Keratinocyte (primary cell): ENCODE measurements around the gene MYO19. TPM values are rescaled to one million over a fixed set of nuclear protein-coding genes. Genes with fewer than 3 reads are reported as not detected.

ENCODE experiments used
- DNase-seq: peaks from one replicate; pipeline ENCODE4 v3.0.0-alpha.2; 2011; ENCODE audit warnings: low read depth, missing footprints, low spot score
- FAIRE-seq: peaks from 2 replicates; lab custom pipeline; 2011; peaks lifted over from hg19 to GRCh38; lab: Jason Lieb, UNC
- H2AFZ ChIP-seq: 2 replicates; pipeline ENCODE4 v1.6.0; 2012; ENCODE audit warnings: low read length, control low read depth, inconsistent platforms; ENCODE audit not compliant: control insufficient read depth
- H3K27ac ChIP-seq: 2 replicates; pipeline ENCODE4 v1.5.1; 2011; ENCODE audit warnings: low read length; ENCODE audit not compliant: control insufficient read depth, insufficient read depth
- H3K27me3 ChIP-seq: 3 replicates; pipeline ENCODE4 v1.6.0; 2011; ENCODE audit warnings: low read length; ENCODE audit not compliant: control insufficient read depth, insufficient read depth; ENCODE audit errors: extremely low read depth
- H3K36me3 ChIP-seq, 2 experiments: 2 replicates in 1 of 2; 3 replicates in 1 of 2; pipeline ENCODE4 v1.5.1; 2011; ENCODE audit warnings: low read length in 2 of 2, mild to moderate bottlenecking in 1 of 2; ENCODE audit not compliant: control insufficient read depth in 2 of 2, insufficient read depth in 2 of 2; ENCODE audit errors: extremely low read depth in 1 of 2
- H3K4me1 ChIP-seq: 3 replicates; pipeline ENCODE4 v1.5.1; 2011; ENCODE audit warnings: low read length; ENCODE audit not compliant: control insufficient read depth, insufficient read depth; ENCODE audit errors: extremely low read depth
- H3K4me2 ChIP-seq: 3 replicates; pipeline ENCODE4 v1.6.0; 2011; ENCODE audit warnings: low read depth, low read length; ENCODE audit not compliant: control insufficient read depth, insufficient read depth; ENCODE audit errors: extremely low read depth
- H3K4me3 ChIP-seq, 3 experiments: fragments of 200-600 bp in 1 of 3; sonication (generic) in 1 of 3; 2 replicates in 2 of 3; 3 replicates in 1 of 3; pipeline ENCODE4 v1.5.1; 2011 to 2016; ENCODE audit warnings: low read length in 3 of 3, mild to moderate bottlenecking in 3 of 3, control low read depth in 2 of 3, inconsistent platforms in 1 of 3, low read depth in 1 of 3, mixed read lengths in 1 of 3, mixed run types in 1 of 3, moderate library complexity in 1 of 3; ENCODE audit not compliant: control insufficient read depth in 2 of 3, insufficient read depth in 2 of 3; ENCODE audit errors: extremely low read depth in 1 of 3
- H3K79me2 ChIP-seq: 2 replicates; pipeline ENCODE4 v1.6.0; 2012; ENCODE audit warnings: low read length; ENCODE audit not compliant: control insufficient read depth, insufficient read depth
- H3K9ac ChIP-seq: 3 replicates; pipeline ENCODE4 v1.6.0; 2011; ENCODE audit warnings: low read length; ENCODE audit not compliant: control insufficient read depth, insufficient read depth; ENCODE audit errors: extremely low read depth
- H3K9me1 ChIP-seq: 3 replicates; pipeline ENCODE4 v1.6.0; 2011; ENCODE audit warnings: low read length; ENCODE audit not compliant: control insufficient read depth, insufficient read depth; ENCODE audit errors: extremely low read depth
- H3K9me3 ChIP-seq: 2 replicates; pipeline ENCODE4 v1.5.1; 2012; ENCODE audit warnings: low read depth, low read length; ENCODE audit not compliant: control insufficient read depth
- H4K20me1 ChIP-seq: 3 replicates; pipeline ENCODE4 v1.6.0; 2011; ENCODE audit warnings: low read length; ENCODE audit not compliant: control insufficient read depth, insufficient read depth; ENCODE audit errors: extremely low read depth
- CTCF ChIP-seq, 3 experiments: IDR thresholded peaks in 1 of 3; conservative IDR thresholded peaks in 1 of 3; optimal IDR thresholded peaks in 1 of 3; 2 replicates in 2 of 3; 3 replicates in 1 of 3; pipeline versions ENCODE3 to v1.5.1; 2011; ENCODE audit warnings: low read length in 3 of 3, mild to moderate bottlenecking in 3 of 3, moderate library complexity in 2 of 3, control low read depth in 1 of 3, inconsistent platforms in 1 of 3; ENCODE audit not compliant: insufficient read depth in 2 of 3; ENCODE audit errors: extremely low read depth in 1 of 3
- EZH2 ChIP-seq: IDR thresholded peaks from one replicate; pipeline ENCODE4 v1.6.1; 2012; ENCODE audit warnings: inconsistent platforms, mild to moderate bottlenecking, low read length, moderate library complexity
- dilution Hi-C: fragments of 300-500 bp; cut with MboI; formaldehyde crosslinking; loops from one replicate; pipeline ENCODE4 v1.7.0; 2020; ENCODE audit warnings: low sequenced_read_pairs; ENCODE audit not compliant: extremely low pct_ligation_motif_present
- polyA plus RNA-seq, 5 experiments: library from polyadenylated mRNA; depleted of rRNA in 3 of 5; stranded (reverse) in 3 of 5; stranded (forward) in 1 of 5; unstranded in 1 of 5; fragments of >200 nt; gene quantifications; 1 replicate in 1 of 5; 2 replicates in 3 of 5; 3 replicates in 1 of 5; pipeline versions ENCODE4 v1.2.1 to v1.2.3, GENCODE V29; 2011 to 2012; ENCODE audit warnings: missing spikeins in 2 of 5, low read depth in 1 of 5, low replicate concordance in 1 of 5

Gene MYO19
- polyA plus RNA-seq, 1 donor (not counting 4 experiments of a cell fraction or from before 2014, with no cell fraction given), result 47.9 TPM

- Histone ChIP-seq H3K79me2 (no peaks in the 10 kb centered on the region), H3K9me3 (no peaks in the 10 kb centered on the region), H3K4me1 (no peaks in the 10 kb centered on the region), H3K36me3 (peaks cover 25 to 63% of the 10 kb centered on the region in 2 experiments), H3K4me2 (no peak overlapping the region), H3K27me3 (no peaks in the 10 kb centered on the region), H3K27ac (no peak overlapping the region), H2AFZ (no peak overlapping the region), H4K20me1 (no peaks in the 10 kb centered on the region), H3K9ac (no peak overlapping the region), H3K9me1 (no peaks in the 10 kb centered on the region), H3K4me3 (no peak overlapping the region)
- no peak for FAIRE-seq
- TF ChIP-seq CTCF (optimal IDR thresholded peaks at IDR 0.05 in 1 of 3, IDR thresholded peaks at IDR 0.05 in 1 of 3, conservative IDR thresholded peaks at IDR 0.05 in 1 of 3; ENCODE audit: extremely low read depth in 1 of 3, insufficient read depth in 2 of 3, low read length in 3 of 3), result no peak
- no peak for TF ChIP-seq EZH2
- no peak for DNase-seq
- dilution Hi-C loops, result no loop called here
Observed at GRCh38 chr17:36498560-36499300, 35.9 kb downstream of the MYO19 start.

GRCh38 chr17:36498155-36498554, 36.5 kb downstream of the MYO19 start:
- H3K9ac ChIP-seq, result no peak overlapping the region
- H3K36me3 ChIP-seq, result peaks cover 24 to 58% of the 10 kb centered on the region in 2 experiments
- no peak overlapping the region for H3K4me3 ChIP-seq
- FAIRE-seq (no peak), DNase-seq (no peak)
- no peaks in the 10 kb centered on the region for H3K9me3 ChIP-seq
- no peaks in the 10 kb centered on the region for H3K27me3 ChIP-seq
- H4K20me1 ChIP-seq, result no peaks in the 10 kb centered on the region
- TF ChIP-seq CTCF (optimal IDR thresholded peaks at IDR 0.05 in 1 of 3, IDR thresholded peaks at IDR 0.05 in 1 of 3, conservative IDR thresholded peaks at IDR 0.05 in 1 of 3; ENCODE audit: extremely low read depth in 1 of 3, insufficient read depth in 2 of 3, low read length in 3 of 3) (no peak), EZH2 (no peak)
- H3K79me2 ChIP-seq, result no peaks in the 10 kb centered on the region
- no peak overlapping the region for H3K27ac ChIP-seq
- H2AFZ ChIP-seq, result no peak overlapping the region
- dilution Hi-C loops, result no loop called here
- H3K4me2 ChIP-seq, result no peak overlapping the region
- no peaks in the 10 kb centered on the region for H3K9me1 ChIP-seq
- no peaks in the 10 kb centered on the region for H3K4me1 ChIP-seq
